GM21390 (cell line): ENCODE results near the gene PRKD2.

ENCODE experiments used
- ATAC-seq: cut with Tn5 transposase; IDR thresholded peaks from one replicate; pipeline ENCODE4 v1.9.1; 2021; ENCODE audit not compliant: unreplicated experiment

Gene PRKD2

DNA sequence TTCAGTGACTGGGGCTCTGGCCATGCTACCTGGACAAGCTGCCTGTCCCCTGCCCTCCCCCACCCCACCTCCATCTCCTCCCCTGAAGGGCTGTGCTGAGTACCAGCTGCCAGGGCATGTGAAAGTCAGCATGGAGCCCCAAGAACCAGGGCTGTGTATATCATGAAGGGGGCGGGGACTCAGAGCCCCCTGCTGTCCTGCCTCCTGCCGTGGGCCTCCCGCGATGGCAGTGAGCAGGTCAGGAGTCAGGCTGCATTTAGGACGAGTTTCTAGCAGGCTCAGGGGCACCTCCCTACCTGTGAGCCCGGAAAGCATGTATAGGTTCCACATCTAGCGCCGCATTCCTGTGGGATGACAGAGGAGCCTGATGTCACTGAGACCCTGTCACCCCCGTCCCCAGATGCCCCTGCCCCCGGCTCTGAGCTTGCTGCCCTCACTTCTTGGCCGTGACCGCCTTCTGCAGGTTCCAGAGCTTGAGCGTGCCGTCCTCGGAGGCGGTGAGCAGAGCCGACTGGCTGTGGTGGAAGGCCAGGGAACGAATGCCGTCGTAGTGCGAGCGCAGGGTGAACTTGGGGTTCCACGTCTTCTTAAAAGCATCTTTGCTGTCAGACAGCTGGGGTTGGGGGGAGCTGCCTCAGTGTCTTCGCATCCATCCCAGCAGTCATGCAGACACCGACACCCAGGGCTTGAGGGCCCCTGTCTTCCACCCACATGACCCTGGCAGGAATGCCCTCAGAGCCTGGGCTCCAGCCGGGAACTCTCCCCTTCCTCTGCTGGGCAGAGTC lies 8.3 kb upstream of the PRKD2 start:
- ATAC-seq = no peak

DNA sequence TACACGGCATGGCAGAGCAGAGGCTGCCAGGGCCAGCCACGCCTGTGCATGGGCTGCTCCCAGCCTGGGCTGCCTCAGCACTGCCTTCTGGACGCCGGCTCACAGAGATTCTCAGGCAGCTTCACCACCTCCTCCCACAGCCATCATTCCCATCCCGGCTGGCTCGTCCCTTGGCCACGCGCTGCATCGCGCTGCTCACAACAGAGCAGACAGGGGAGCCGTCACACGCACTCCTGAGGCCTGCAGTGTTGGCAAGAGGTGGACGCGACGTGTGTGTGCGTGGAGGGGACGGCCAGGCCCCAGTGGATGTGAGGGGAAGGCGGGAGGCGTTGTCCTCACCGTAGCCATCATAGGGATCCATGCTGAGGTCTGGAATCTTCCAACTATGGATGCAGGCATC lies 7.6 kb upstream of the PRKD2 start:
- no peak for ATAC-seq

DNA sequence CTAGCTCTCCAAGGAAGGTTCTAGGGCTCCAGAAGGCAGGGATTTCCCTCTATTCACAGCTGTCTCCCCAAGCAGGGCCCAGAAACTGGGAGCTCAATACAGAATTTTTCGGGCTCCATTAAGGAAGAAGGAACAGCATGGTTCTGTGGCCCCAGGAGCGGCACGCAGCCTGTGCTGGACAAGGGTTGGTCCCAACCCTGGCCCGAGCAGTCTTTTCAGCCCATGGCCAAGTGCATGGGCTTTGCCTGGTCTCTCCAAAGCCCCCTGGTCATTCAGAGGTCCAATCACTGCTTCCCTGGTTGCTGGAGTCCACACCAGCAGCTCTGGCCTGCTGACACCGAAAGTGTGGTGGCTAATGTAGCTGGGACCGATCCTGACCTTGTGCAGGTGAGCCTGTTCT lies 6.6 kb upstream of the PRKD2 start:
- ATAC-seq = no peak

DNA sequence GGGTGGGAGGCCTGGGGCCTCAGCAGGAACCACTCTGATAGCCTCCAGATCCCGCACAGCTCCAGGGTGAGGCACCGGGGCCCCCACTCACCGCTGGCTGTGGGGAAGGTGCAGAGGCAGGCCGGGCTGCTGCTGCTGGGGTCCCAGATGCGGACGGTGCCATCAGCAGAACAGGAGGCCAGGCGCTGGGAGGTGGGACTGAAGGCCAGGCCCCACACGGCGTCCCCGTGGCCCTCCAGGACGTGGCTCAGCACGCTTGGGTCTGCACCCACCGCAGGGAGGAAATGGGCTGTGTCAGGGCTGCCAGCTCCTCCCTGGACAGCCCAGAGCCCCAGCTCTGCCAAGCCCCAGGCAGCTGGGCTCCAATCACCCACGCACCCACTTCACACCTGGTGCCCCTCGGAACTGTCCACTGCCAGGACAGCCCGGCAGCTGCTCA lies 6.1 kb upstream of the PRKD2 start:
- no peak for ATAC-seq

DNA sequence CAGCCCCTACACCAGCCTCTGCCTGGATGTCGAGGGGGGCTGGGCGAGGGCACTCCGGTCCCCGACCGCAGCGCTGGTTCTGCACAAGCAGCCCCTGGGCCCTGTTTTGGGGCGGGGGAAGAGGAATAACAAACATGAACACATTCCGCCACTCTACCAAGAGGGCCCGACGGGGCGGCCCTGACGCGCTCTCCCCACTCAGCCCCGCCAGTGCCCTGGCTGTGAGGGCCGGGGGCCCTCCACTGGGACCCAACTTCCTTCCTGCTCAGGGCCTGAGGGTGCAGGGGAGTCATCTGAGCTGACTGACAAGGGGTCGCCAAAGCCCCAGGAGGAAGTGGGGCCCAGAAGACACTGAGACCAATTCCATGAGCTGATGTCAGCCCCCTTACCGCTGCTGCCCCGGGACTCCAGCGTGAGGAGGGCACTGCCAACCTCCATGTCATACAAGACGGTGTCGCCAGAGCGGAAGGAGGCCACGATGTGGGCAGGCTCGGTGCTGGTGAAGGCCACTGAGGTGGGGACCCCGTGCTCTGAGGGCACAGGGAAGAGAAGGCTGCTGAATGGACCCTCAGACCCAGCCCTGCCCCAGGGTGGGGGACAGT lies 5.6 kb upstream of the PRKD2 start:
- no peak for ATAC-seq

DNA sequence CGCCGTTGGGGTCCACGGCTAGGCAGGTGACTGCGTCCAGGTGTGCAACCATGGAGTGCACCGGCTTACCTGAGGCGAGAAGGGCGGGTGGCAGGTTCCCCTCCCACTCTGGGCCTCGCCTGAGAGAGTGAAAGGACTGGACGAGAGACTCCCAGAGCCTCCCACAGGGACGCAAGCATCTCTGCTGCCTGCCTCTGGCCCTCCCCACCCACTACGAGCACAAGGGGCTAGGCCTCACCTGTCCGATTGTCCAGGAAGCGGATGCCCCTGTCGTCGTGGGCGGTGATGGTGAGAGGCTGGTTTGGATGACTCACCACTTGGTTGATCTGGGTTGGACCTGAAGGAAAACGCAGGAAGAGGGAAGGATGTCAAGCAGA lies 5.1 kb upstream of the PRKD2 start:
- no peak for ATAC-seq

DNA sequence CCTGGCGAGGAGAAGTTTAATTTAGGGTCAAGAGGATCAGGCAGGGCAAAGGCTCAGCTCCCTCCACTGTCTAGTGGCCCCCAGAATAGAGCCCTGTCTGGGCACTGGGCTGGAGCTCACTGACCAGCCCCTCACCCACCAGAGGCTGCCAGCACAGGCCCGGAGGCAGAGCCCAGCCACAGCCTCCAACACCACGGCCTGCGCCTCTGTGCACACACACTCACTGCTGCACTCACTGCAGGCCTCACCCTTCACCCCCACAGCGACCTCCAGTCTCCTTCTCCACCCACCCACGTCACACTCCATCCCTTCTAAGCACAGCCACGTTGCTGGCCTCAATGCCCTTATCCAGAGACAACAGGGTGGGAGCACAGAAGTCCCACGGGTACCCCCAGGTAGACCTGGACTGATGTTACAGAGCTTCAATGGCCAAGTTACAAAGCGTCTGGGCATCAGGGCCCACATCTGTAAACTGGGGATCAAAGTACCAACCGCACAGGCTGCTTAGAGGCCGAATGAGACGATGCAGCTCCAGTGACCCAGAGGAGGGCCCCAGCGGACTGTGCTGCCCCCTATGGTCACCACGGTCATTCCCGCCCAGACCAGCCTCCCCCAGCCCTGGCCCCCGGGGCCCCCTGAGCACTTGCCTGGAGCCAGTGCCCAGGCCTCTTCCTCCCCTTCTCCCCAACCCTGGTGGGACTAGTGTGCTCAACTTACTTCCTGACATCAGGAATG lies 4.5 kb upstream of the PRKD2 start:
- no peak for ATAC-seq

DNA sequence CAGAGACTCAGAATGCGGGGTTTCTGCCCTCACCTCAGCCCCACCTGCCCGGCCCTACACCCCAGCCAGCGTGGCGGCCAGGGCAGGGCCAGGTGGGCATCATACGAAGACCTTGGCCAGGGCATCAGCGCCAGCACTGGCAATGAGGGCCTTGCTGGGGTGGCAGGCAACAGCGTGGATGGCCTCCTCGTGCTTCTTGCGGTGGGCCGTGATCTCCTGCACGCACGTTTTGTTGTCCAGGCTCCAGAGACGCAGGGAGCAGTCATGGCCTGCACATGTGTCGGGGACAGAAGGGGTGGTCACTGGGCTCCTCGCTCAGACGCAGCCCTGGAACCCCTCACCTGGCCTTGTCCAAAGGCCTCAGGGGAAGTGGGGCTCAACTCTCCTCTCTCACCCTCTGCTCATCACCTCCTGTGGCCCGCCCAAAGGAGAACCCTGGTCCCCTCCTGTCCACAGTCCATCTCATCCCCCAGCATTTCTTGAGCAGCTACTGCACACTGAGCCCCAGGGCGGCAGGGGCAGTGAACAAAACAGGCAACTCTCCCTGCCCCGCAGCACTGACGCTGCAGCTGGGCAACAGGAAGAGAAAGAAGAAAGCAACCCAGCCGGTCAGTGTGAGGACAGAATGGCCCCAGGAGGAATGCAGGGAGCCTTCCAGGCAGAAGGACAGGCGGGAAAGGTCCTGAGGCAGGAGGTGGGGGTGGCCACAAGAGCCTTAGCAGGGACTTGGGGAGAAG lies 3.8 kb upstream of the PRKD2 start:
- ATAC-seq = no peak

DNA sequence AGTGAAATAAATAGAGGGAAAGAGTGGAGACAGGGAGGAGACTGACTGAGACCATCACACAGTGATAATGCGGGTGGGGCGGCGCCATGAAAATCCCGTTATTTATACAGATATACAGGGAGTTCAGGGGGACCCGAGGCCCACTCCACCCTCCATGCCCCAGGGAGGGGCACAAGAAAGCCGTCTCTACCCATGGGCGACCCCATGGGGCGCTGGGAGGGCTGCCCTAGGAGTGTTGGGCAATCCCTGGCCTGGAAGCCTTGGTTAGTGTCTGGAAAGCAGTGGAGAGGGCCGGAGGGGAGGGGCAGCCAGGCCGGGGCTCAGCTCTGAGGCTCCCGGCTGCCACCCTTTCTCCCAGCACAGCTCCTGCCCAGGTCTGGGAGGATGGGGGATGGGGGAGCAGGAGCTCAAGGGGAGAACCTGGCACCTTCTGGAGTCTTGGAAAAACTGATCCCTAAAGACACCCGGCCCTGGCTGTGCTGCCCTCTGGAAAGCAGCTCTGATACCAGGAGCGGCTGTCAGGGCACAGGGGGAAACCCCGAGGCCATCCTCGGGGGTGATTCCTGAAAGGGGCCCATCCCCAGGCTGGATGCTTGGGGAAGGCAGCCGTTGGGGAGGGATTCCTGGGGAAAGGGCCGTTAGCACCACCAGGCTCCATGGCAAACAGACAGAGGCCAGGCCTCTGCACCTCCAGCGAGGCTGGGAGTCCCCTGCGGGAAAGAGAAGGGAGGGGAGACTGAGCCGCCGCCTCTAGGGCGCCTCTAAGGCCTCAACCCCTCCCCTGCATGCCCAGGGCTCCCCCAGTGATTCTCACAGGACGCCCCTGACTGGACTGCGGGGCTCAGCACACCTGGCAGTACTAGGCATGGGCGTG lies 3.0 kb upstream of the PRKD2 start:
- ATAC-seq = no peak

DNA sequence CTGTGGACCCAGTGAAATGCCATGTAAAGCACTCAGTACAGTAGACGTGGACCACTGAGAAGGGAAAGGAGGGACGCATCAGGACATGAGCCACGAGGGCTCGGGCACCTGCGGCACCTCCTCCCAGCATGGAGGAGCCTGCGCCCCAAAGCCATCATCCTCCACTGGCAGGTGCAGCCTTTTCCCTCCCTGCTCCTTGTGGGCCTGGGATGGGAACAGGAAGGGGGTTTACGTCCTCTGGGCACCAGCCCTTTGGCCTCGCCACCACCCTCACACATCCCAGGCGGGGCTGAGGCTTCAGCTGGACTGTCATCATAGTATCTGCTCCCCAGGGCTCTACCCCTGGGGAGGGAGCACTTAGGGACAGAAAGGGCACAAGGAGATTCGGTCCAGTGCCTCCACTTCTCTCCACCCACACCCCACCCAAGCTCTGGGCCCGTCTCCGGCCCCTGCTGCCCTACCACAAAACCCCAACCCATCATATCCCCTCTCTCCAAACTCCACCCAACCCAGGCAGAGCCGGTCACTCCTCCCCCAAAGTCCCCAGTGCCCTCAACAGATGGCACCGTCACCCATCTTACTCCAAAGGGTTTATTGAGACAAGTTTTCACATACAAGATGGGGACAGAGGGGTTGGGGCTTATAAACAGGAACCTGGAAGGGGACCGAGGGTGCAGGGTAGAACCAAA lies 2.2 kb upstream of the PRKD2 start:
- ATAC-seq = no peak

DNA sequence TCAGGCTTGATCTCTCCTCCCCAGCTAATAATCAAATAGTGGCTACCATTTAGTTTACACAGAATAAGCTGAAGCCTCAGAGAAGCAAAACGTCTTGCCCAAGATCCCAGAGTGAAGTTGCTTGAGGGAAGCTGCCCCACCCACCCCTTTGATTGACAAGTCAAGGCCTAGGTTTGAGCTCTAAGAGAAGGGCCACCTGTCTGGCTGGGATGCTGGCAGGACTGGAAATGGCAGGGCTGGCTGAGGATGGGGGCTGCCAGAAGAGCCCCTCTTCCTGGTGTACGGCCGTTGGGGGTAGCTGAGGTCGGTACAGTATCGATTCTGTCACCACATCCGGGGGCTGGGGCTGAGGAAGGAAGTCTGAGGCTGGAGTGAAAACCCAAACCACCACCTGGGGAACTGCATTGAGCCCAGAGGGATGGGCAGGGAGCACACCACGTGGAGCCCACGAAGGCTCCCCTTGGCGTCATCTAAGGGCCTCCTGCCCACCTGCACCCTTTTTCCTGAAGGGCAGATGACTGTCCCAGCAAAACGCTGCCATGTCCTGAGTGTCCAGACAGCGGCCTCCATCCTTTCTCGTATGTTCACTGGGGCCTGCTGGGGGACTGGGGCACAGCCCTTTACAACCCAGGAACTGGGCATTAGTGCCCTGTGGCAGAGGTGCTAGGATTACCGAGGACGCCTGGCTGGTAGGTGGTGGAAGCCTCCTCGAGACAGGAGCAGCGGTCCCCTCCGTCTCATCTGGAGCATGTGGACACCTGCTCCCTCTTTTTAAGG lies 1.4 kb upstream of the PRKD2 start:
- no peak for ATAC-seq

DNA sequence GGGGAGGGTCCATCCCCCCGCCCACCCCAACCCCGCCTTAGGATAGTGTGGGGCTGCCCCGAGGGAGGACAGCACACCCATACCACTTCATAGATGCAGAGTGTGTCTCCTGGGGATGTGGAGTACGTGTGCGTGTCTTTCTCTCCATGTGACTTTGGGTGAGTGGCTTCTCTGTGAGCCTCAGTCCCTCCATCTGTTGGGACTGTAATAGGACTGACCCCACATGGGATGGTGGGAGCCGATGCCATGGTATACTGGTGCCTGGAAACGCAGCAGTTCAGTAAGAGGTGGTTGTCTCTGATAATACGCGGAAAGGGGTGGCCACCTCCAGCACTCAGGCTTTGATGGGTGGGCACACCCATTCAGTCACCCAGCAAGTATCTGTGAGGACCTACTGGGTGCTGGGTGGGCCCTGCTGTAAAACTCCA lies 816 bp upstream of the PRKD2 start:
- ATAC-seq = no peak

DNA sequence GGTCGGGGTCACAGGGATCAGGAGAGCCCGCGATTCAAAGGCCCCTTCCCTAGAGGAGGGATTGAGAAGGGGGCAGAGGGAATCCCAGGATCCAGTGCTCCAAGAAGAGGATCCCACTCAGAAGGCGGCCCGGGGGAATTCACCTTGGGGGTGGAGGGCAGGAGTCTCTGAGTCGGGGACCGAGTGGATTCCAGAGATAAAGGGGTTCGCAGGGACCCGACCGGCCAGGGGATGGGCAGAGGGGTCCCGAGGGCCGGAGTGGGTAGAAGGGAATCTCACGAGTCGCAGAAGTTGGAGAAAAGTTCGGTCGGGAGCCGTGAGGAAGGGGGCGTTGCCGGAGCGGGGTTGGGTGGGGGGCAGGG lies 261 bp downstream of the PRKD2 start:
- no peak for ATAC-seq

DNA sequence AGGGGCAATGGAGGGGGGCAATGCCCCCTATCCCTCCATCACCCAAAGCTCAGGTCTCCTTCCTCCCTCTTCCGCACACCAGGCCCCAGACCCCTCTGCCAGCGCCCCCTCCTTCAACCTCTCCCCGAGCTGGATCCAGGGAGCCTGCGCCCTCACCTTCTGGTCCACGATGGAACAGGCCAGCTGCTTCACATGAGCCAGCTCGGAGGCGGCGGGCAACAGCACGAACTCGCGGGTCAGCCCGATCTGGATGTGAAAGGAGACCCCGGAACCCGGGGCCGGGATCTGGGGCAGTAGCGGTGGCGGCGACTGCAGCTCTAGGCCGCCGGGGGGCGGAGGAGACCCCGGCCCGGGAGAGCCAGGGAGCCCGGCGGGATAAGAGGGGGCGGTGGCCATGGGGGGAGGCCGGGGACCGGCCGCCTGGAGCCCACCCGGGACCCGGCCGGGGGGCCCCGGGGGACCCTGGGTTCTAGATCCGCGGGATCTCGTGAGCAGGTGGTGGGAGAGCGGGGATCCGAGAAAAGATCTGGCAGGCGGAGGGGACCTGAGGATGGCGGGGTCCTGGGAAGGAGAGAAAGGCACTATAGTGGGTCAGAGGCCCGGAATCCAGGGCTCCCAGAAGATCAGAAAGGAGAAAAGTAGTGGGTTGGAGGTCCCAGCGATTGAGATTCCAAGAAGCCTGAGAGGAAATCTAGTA lies 791 bp downstream of the PRKD2 start:
- ATAC-seq = no peak

DNA sequence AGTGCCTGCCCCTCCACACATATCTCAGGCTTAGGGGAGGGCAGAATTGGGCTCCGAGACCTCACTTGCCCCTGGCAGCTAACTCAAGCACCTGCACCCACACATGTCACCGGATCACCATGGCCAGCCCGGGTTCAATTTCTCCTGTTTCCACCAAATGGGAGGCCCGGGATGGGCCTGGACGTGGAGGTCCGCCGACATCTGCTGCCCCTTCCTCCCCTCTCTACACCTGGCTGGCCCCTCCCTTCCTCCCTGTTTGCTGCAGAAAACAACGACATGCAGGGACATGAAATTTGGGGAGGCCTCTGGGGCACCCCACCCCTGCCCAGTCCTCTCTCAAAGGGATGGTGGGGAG lies 1.3 kb downstream of the PRKD2 start:
- ATAC-seq = no peak

DNA sequence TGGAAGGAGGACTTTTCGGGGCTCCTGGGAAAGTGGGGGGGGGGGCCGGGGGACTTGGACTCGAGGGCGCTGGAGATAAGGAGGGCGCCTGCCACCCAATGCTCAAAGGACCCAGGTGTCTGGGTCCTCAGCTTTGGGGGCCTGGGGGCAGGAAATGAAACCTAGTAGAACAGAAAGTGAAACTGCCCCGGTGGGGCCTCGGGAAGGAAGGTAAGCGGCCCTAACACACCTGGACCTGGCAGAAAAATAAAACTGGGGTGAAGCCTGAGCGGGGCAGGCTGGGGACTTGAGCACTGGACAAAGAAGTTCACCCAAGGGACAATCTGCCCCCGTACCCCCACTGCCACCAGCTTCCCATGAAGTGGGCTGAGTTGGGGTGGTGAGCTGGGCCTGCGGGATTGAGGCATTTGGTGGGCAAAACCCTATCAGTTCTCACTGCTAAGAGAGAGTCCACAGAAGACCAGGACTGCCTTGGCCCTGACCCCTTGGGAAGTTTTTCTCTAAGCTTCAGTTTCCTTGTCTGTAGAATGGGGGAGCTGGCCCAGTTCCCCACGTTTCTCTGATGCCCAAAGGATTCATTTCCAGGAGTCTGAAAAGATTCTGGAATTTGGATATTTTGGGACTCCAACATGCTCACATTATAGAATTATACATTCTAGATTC lies 2.3 kb downstream of the PRKD2 start:
- no peak for ATAC-seq

DNA sequence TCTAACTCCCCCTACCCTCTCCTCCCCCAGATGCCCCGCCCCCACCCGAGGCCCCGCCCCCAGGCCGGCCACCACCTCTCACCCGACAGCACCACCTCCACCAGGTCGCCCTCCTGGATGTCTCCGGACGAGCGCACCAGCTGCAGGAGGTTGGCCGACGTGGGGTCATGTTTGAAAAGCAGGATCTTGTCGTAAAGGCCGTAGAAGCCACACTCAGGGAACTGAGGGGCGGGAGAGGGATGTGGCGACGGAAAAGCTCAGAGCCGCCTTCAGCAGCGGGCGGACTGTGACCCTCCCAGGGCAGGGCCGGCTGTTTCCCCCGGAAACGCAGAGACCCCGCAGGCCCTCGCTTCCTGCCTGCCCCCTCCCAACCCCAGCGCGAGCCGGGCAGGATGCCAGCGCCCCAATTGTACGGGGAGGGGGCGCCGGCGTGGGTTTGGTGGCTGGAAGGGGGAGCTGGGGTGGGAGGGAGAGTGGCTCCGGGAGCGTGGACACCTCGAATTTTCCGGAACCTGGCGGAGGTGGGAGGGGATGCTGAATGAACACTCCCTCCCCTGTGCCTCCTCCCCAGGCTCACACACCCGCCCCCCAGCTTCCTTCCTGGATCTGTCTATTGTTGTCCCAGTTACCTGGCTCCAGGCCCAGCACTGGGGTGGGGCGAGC lies 3.0 kb downstream of the PRKD2 start:
- no peak for ATAC-seq
